GM19239 (cell line): Measurements from ENCODE around the gene HDGFL1.

Source experiments
- DNase-seq: peaks from one replicate; pipeline ENCODE4 v3.0.0; 2011; ENCODE audit warnings: low spot score; ENCODE audit not compliant: insufficient read length
- FAIRE-seq: peaks from 2 replicates; lab custom pipeline; 2011; peaks lifted over from hg19 to GRCh38; lab: Jason Lieb, UNC

The HDGFL1 gene

DNA sequence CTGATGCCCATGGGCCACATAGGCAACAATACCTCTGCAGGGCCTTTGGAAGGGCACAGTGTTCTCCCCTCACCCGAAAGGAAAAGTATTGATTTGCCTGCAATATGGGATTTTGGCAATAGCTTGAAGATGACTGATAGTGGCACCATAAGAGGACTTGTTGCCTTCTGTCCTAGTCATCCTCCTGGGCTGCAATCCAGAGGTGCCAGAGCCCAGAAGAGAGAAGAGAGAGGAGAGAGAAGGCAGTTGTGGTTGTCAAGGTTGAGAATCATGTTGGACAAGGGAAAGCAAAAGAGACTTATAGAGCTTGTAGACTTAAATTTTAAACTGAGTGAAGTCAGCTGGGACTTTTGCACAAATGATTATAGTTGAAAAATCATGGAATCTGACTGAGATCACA lies 14.6 kb downstream of the HDGFL1 start:
- DNase-seq: no peak

GRCh38 chr6:22589118-22589517 lies 19.8 kb downstream of the HDGFL1 start:
- no peak for FAIRE-seq
- no peak for DNase-seq

More for the DNA sequence above, 14.6 kb downstream of the HDGFL1 start:
- FAIRE-seq: no peak

DNA sequence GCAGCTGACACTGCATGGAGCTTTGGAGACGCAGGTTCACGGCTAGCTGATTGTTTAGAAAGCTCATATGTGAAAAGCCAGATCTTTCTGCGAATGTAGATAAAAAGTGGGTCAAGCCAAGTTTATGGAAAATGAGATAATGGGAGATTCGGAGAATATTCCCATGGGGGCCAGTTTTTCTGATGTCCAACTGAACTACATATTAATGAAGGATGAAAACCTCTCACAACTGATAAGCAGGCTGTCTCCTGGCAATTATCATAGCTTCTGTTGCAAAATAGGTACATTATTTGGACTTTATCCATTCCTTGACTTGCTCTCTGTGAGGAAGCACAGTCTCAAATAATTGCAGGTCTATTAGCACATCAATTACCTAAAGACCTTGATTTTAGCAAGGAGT lies 21.1 kb downstream of the HDGFL1 start:
- DNase-seq (no peak), FAIRE-seq (no peak)

- FAIRE-seq (no peak), DNase-seq (no peak)
Observed at GRCh38 chr6:22593895-22594294, 24.5 kb downstream of the HDGFL1 start.

DNA sequence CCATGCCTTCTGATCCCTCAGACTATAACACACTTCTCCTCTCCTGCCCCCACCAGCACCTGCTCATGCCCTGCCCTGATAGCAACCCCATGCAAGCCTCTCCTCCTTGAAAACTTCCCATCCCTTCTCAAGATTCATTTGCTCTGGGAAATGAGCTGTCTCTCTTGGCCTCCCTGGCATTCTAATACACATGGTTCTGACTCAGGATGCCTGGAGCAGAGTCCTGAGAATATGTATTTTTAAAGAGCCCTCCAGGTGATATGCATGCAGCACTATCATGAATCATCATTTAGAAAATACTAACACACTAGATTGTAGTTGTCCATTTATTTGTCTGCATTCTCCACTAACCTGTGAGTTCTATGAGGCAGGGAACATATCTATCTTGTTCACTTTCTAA lies 26.6 kb downstream of the HDGFL1 start:
- DNase-seq (no peak), FAIRE-seq (no peak)

- DNase-seq: no peak
- no peak for FAIRE-seq
Observed at GRCh38 chr6:22598339-22598738, 29.0 kb downstream of the HDGFL1 start.

DNA sequence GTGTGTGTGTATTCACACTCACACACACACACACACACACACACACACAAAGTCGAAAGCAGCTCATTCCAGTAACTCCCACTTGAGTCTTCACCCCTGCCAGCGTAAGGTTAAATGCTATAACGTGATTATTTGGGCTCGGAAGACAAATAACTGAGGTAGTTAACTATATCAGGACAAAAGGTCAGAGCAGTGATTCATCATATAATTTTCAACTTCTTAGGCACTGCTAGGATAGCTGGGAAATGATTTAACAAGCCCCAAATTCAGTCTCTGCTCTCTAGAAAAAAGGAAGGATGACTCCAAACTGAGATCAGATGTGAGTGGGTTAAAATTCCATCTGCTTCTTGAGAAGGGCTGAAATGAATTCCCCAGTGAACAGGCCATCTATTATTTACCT lies 30.7 kb downstream of the HDGFL1 start:
- DNase-seq (no peak), FAIRE-seq (no peak)

GRCh38 chr6:22601984-22602383 lies 32.6 kb downstream of the HDGFL1 start:
- DNase-seq (no peak), FAIRE-seq (no peak)

GRCh38 chr6:22605736-22606135 lies 36.4 kb downstream of the HDGFL1 start:
- DNase-seq: no peak
- FAIRE-seq: no peak

GRCh38 chr6:22610127-22610526 lies 40.8 kb downstream of the HDGFL1 start:
- no peak for DNase-seq
- no peak for FAIRE-seq

GRCh38 chr6:22612236-22612635 lies 42.9 kb downstream of the HDGFL1 start:
- FAIRE-seq (no peak), DNase-seq (no peak)

DNA sequence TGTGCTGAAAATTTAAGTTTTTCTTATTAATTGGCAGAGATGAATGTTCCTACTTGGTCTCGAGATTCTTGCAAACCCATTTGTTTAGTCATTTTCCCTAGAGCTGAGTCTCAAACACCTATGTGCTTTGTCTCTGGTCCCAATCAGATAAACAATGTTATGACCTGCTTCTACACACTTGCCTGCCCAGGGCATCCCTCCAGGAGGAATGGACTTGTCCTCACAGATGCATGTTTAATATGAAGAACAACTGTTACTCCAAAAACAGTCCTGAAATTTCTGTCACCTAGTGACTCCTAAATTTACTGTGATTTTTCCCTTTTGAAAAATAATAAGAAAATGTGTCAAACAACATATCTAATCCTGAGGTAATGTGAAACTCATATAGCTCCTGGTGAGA lies 43.7 kb downstream of the HDGFL1 start:
- FAIRE-seq: no peak
- no peak for DNase-seq

- DNase-seq: no peak
- FAIRE-seq: no peak
Observed at GRCh38 chr6:22613695-22614094, 44.3 kb downstream of the HDGFL1 start.

DNA sequence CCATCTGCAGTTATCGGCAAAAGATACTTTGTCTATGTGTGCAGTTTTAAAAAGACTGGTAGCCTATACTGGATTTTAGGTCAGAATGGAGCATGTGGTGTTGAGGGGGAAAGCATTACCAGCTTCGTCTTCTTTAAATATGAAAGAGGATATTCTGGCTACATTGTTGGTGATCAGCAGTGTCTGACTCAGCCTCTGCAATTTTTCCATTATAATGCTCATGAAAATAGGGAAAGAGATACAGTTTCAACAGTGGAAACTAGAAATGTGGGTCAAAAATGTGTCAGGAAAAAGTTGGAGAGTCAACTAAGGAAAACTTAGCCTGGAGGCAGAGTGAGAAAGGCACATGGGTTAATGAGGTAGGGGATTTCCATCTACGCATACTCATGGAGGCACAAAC lies 45.2 kb downstream of the HDGFL1 start:
- DNase-seq: no peak
- no peak for FAIRE-seq

DNA sequence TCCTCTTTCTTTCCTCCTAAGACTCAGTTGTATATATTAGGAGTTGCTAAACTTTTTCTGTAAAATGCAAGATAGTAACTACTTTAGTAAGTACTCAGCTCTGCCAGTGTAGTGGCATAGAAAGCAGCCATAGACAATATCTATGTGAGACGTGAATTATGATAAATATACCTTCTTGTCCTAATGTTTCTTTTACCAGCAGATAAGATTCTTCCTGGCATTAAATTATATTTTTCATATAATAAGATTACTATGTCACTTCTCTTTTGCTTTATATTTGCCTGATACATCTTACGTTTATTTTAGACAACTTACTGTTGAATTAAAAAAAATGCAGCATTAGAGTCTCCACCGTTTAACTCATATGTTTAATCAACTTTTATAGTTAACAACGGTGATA lies 51.7 kb downstream of the HDGFL1 start:
- no peak for FAIRE-seq

More for the DNA sequence above, 51.7 kb downstream of the HDGFL1 start:
- DNase-seq: no peak
